K562 (cell line): ENCODE data around the gene SYT6. TPM values are rescaled to one million over a fixed set of nuclear protein-coding genes. Genes with fewer than 3 reads are reported as not detected.

ENCODE experiments used
- ATAC-seq: fragments of 200-7000 bp; cut with Tn5 transposase; 3 replicates; pipeline ENCODE4 v1.9.1; 2020; ENCODE audit warnings: moderate library complexity
- BruUV-seq: library from RNA; stranded (reverse); fragments of 400-500 nt; replicated peaks from 2 replicates; lab custom pipeline; 2021; lab: Mats Ljungman, UMichigan
- CTCF ChIA-PET: fragments of 300-600 bp; formaldehyde crosslinking; extraction: SDS; loops from one replicate; lab custom pipeline; 2021; ENCODE audit warnings: low intra/inter-chr PET ratio; lab: Yijun Ruan, JAX
- POLR2A ChIA-PET: fragments of 300-600, 350-650 bp; sonication (Branson Sonifier 250); formaldehyde crosslinking; extraction: SDS; loops from one replicate; lab custom pipeline; 2021; ENCODE audit warnings: antibody characterized with exemption, inconsistent platforms; lab: Yijun Ruan, JAX
- DNase-seq, 4 experiments: peaks; one replicate each; pipeline versions ENCODE4 v3.0.0 to v3.0.0-alpha.2; 2011 to 2018; ENCODE audit warnings: low spot score in 3 of 4, mixed read lengths in 3 of 4; ENCODE audit errors: extremely low read depth in 1 of 4
- FAIRE-seq: peaks from 2 replicates; lab custom pipeline; 2011; peaks lifted over from hg19 to GRCh38; lab: Jason Lieb, UNC
- H2AFZ ChIP-seq: 2 replicates; pipeline ENCODE4 v1.6.0; 2011; ENCODE audit warnings: low read depth, low read length, control low read depth, inconsistent platforms
- H3K27ac ChIP-seq: fragments of 200-600 bp; 3 replicates; pipeline ENCODE4 v1.8.0; 2011; ENCODE audit warnings: low read depth, mild to moderate bottlenecking, control low read depth, inconsistent platforms, low read length, moderate library complexity, mixed read lengths; ENCODE audit errors: extremely low read depth
- H3K27me3 ChIP-seq, 2 experiments: fragments of 300-600 bp in 1 of 2; 2 replicates in 1 of 2; 3 replicates in 1 of 2; pipeline versions ENCODE4 v1.6.0 to v1.8.0; 2011; ENCODE audit warnings: inconsistent platforms in 2 of 2, low read length in 2 of 2, mild to moderate bottlenecking in 1 of 2, mixed read lengths in 1 of 2, moderate library complexity in 1 of 2; ENCODE audit not compliant: control insufficient read depth in 2 of 2, insufficient read depth in 2 of 2
- H3K36me3 ChIP-seq: fragments of 300-600 bp; 3 replicates; pipeline ENCODE4 v1.8.0; 2011; ENCODE audit warnings: mild to moderate bottlenecking, low read length, inconsistent platforms; ENCODE audit not compliant: control insufficient read depth, insufficient read depth
- H3K4me1 ChIP-seq, 2 experiments: fragments of 200-600 bp in 1 of 2; replicated peaks in 1 of 2; 2 replicates in 1 of 2; 3 replicates in 1 of 2; pipeline versions ENCODE4 v1.5.1 to v1.8.0; 2011; ENCODE audit warnings: inconsistent platforms in 2 of 2, low read length in 2 of 2, mild to moderate bottlenecking in 1 of 2, mixed read lengths in 1 of 2, moderate library complexity in 1 of 2; ENCODE audit not compliant: control insufficient read depth in 2 of 2, insufficient read depth in 2 of 2
- H3K4me2 ChIP-seq: 2 replicates; pipeline ENCODE4 v1.6.1; 2011; ENCODE audit warnings: low read length, control low read depth, inconsistent platforms, mixed read lengths; ENCODE audit not compliant: insufficient read depth
- H3K4me3 ChIP-seq: fragments of 200-600 bp; sonication (generic), shearing (Covaris generic); 2 replicates; pipeline ENCODE4 v1.5.1; 2016; ENCODE audit warnings: control low read depth, inconsistent platforms
- H3K79me2 ChIP-seq: fragments of 200-600 bp; 3 replicates; pipeline ENCODE4 v1.8.0; 2011; ENCODE audit warnings: low read length, inconsistent platforms; ENCODE audit not compliant: control insufficient read depth, insufficient read depth
- H3K9ac ChIP-seq, 2 experiments: 2 replicates each; pipeline versions ENCODE4 v1.6.0 to v1.6.1; 2011; ENCODE audit warnings: low read depth in 2 of 2, low read length in 2 of 2, control low read depth in 1 of 2, inconsistent platforms in 1 of 2, mild to moderate bottlenecking in 1 of 2, mixed read lengths in 1 of 2; ENCODE audit not compliant: insufficient read depth in 1 of 2
- H3K9me1 ChIP-seq: one replicate; pipeline ENCODE4 v1.6.0; 2011; ENCODE audit warnings: inconsistent platforms, mild to moderate bottlenecking, low read length, moderate library complexity; ENCODE audit not compliant: control insufficient read depth, insufficient read depth
- H3K9me3 ChIP-seq: replicated peaks from 2 replicates; pipeline ENCODE4 v1.5.1; 2011; ENCODE audit warnings: low read depth, low read length, inconsistent platforms; ENCODE audit not compliant: control insufficient read depth, insufficient read depth
- H4K20me1 ChIP-seq: replicated peaks from 2 replicates; pipeline ENCODE4 v1.6.1; 2011; ENCODE audit warnings: low read length, inconsistent platforms, mixed read lengths; ENCODE audit not compliant: control insufficient read depth, insufficient read depth
- MCM5 ChIP-seq: fragments of 450-650 bp; IDR thresholded peaks from 2 replicates; pipeline ENCODE4 v1.6.1; 2016; ENCODE audit warnings: low read depth
- MEF2D ChIP-seq: conservative IDR thresholded peaks from 2 replicates; pipeline ENCODE4 v1.6.1; 2016; ENCODE audit warnings: low read depth, missing genetic modification characterization, missing compliant biosample characterization
- PURB ChIP-seq: sonication (generic); formaldehyde crosslinking; IDR thresholded peaks from 2 replicates; pipeline ENCODE4 v1.9.0; 2021; ENCODE audit warnings: low read depth, mild to moderate bottlenecking, missing genetic modification reagents
- SMC3 ChIP-seq: conservative IDR thresholded peaks from 2 replicates; pipeline ENCODE4 v1.6.1; 2011; ENCODE audit warnings: low read depth, low read length, improper control_type of control experiment; ENCODE audit not compliant: insufficient read depth
- WGBS: fragments of 100-300 bp; shearing (Covaris generic); methylation state at CpG from one replicate; pipeline ENCODE4 v1.1.6; 2016; ENCODE audit warnings: low coverage, mixed read lengths; ENCODE audit not compliant: insufficient coverage; ENCODE audit errors: missing lambda C conversion rate; 5-methylcytosine and 5-hydroxymethylcytosine counted together
- in situ Hi-C: fragments of 300-500 bp; cut with MboI; formaldehyde crosslinking; loops from 4 replicates; pipeline ENCODE4 v1.15.0; 2018; ENCODE audit warnings: inconsistent platforms, mixed read lengths
- intact Hi-C: fragments of 100-400 bp; cut with micrococcal nuclease; formaldehyde crosslinking; loops from 2 replicates; pipeline ENCODE4 v1.14.2; 2022
- polyA plus RNA-seq, 8 experiments: library from polyadenylated mRNA; depleted of rRNA in 4 of 8; stranded (reverse) in 5 of 8; unstranded in 3 of 8; fragments of >200 nt; fragmentation: Nextera tagmentation in 2 of 8; fragmentation: Illumina TruSeq in 1 of 8; extraction: Ambion mirVana in 2 of 8; extraction: Trizol in 1 of 8; gene quantifications; 2 replicates each; pipeline versions ENCODE4 v1.2.1 to v1.2.3, GENCODE V29; 2011 to 2014; ENCODE audit warnings: inconsistent platforms in 1 of 8, missing spikeins in 1 of 8
- total RNA-seq, 7 experiments: library from RNA; depleted of rRNA in 6 of 7; stranded (reverse); fragments of >200 nt in 6 of 7; fragmentation: Illumina TruSeq in 2 of 7; extraction: Trizol in 2 of 7; gene quantifications; 2 replicates each; pipeline versions ENCODE4 v1.2.1 to v1.2.3, GENCODE V29; 2011 to 2021; ENCODE audit warnings: low replicate concordance in 1 of 7
- TF ChIP-seq, protein P1 (sequence below): fragments of 250-450 bp; sonication (Bioruptor Pico); IDR thresholded peaks from 2 replicates; pipeline ENCODE4 v1.4.0; 2020; ENCODE audit warnings: mild to moderate bottlenecking

Gene SYT6
- total and polyA plus RNA-seq, 9 of the 15 experiments (the other 6 are each of a cell fraction or from before 2014, with no cell fraction given): 0.06 TPM; not detected in 8

DNA sequence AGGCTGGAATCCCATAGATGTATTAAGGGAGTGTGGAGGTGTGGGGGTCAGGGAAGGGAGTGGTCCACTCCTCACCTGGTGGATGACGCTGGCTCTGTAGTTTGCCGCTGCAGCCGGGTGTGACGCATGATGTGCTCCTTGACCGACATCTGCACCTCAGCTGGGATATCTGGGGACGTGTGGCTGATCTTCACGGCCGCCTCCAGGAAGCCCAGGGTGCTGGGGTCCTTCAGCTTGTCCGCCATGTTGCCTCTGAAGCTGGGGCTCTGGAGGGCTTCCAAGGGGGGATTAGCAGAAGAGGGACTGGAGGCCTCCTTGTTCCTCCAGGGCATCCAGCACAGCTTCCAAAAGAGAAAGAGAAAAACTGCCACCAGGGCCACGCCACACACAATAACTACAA, 14.1 kb downstream of the SYT6 start:
- no peak overlapping the region for H3K4me2 ChIP-seq
- peaks cover 13 to 37% of the 10 kb centered on the region in 2 experiments; a peak in 4 of 5 replicates for H3K27me3 ChIP-seq
- ChIA-PET CTCF (no interaction called here), POLR2A (interaction anchor here (0.6 kb wide), 1 partner anchor 460 kb away, joined by 3 read pairs; no protein-coding TSS in a partner anchor)
- H3K9me3 ChIP-seq: no peaks in the 10 kb centered on the region
- 0 out of 2 replicates have a peak, but pooled peaks cover 4% of the 10 kb centered on the region for H4K20me1 ChIP-seq
- H3K36me3 ChIP-seq: no peaks in the 10 kb centered on the region
- FAIRE-seq (no peak), ATAC-seq (no peak), DNase-seq (no peak)
- H3K9ac ChIP-seq: no peak overlapping the region
- no peaks in the 10 kb centered on the region for H3K4me1 ChIP-seq
- intact Hi-C loops: no loop called here
- no peaks in the 10 kb centered on the region for H3K79me2 ChIP-seq
- TF ChIP-seq SMC3 (no peak), MEF2D (no peak), MCM5 (no peak), PURB (CRISPR knock-in tag) (no peak)
- TF ChIP-seq, protein P1, sequence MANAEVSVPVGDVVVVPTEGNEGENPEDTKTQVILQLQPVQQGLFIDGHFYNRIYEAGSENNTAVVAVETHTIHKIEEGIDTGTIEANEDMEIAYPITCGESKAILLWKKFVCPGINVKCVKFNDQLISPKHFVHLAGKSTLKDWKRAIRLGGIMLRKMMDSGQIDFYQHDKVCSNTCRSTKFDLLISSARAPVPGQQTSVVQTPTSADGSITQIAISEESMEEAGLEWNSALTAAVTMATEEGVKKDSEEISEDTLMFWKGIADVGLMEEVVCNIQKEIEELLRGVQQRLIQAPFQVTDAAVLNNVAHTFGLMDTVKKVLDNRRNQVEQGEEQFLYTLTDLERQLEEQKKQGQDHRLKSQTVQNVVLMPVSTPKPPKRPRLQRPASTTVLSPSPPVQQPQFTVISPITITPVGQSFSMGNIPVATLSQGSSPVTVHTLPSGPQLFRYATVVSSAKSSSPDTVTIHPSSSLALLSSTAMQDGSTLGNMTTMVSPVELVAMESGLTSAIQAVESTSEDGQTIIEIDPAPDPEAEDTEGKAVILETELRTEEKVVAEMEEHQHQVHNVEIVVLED (CRISPR knock-in tag): no peak
- in situ Hi-C loops: no loop called here
- no peak overlapping the region for H3K4me3 ChIP-seq
- under 1% methylated on average over 10 of the region's 10 CpGs for WGBS
- no peak overlapping the region for H2AFZ ChIP-seq
- H3K27ac ChIP-seq: no peak overlapping the region
- no TSS peak for BruUV-seq
- no peaks in the 10 kb centered on the region for H3K9me1 ChIP-seq
